ENCODE data around the gene NPTX1.

Gene NPTX1

GRCh38 chr17:80426671-80427326 lies 49.6 kb downstream of the NPTX1 start:
- TF ChIP-seq SPI1 (IDR thresholded peaks at IDR 0.05; ENCODE audit: low read depth, low read length) (no peak), POU2F2 (IDR thresholded peaks at IDR 0.05; ENCODE audit: low read depth, low read length) (no peak), POLR2AphosphoS5 (IDR thresholded peaks at IDR 0.05; ENCODE audit: low read depth, low read length) (no peak), PAX5 (IDR thresholded peaks at IDR 0.05; ENCODE audit: insufficient read depth, low read length, severe bottlenecking) (no peak), POLR2A (IDR thresholded peaks at IDR 0.05; ENCODE audit: low read depth, low read length) (no peak), TAF1 (IDR thresholded peaks at IDR 0.05; ENCODE audit: low read depth, low read length) (no peak)
- FAIRE-seq = peak; percentile 99
- peak; percentile 99 for DNase-seq (ENCODE audit: insufficient read length, low spot score)

- TF ChIP-seq POLR2A (IDR thresholded peaks at IDR 0.05; ENCODE audit: low read depth, low read length) (no peak), SPI1 (IDR thresholded peaks at IDR 0.05; ENCODE audit: low read depth, low read length) (no peak), TAF1 (IDR thresholded peaks at IDR 0.05; ENCODE audit: low read depth, low read length) (no peak), POU2F2 (IDR thresholded peaks at IDR 0.05; ENCODE audit: low read depth, low read length) (no peak), POLR2AphosphoS5 (IDR thresholded peaks at IDR 0.05; ENCODE audit: low read depth, low read length) (no peak), PAX5 (IDR thresholded peaks at IDR 0.05; ENCODE audit: insufficient read depth, low read length, severe bottlenecking) (no peak)
- DNase-seq (ENCODE audit: insufficient read length, low spot score) (no peak), FAIRE-seq (no peak)
Measured at GRCh38 chr17:80425835-80426426, 50.5 kb downstream of the NPTX1 start.

- TF ChIP-seq SPI1 (IDR thresholded peaks at IDR 0.05; ENCODE audit: low read depth, low read length) (no peak), POLR2AphosphoS5 (IDR thresholded peaks at IDR 0.05; ENCODE audit: low read depth, low read length) (no peak), PAX5 (IDR thresholded peaks at IDR 0.05; ENCODE audit: insufficient read depth, low read length, severe bottlenecking) (no peak), POLR2A (IDR thresholded peaks at IDR 0.05; ENCODE audit: low read depth, low read length) (no peak), TAF1 (IDR thresholded peaks at IDR 0.05; ENCODE audit: low read depth, low read length) (no peak), POU2F2 (IDR thresholded peaks at IDR 0.05; ENCODE audit: low read depth, low read length) (no peak)
- peak; percentile 43 for DNase-seq (ENCODE audit: insufficient read length, low spot score)
- FAIRE-seq = no peak
Measured at GRCh38 chr17:80424878-80425765, 51.3 kb downstream of the NPTX1 start.

DNA sequence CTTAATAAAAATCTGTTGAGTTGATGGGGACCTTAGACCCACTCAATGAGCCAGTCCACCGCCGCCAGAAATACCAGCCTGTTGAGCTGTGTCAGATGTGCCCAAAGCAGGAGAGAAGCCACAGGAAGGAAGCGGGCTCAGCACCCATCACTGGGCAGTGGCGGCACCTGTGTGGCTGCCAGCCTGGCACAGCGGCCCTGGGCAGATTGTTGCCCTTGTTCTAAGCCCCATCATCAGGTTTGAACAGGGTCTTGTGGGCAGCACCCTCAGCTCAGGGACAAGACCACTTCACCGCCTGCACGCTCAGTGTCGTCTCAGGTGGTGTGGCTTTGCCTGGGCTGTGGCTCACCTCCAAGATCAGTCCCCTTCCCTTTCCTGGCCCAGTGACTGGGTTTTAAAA lies 52.1 kb downstream of the NPTX1 start:
- TF ChIP-seq POU2F2 (IDR thresholded peaks at IDR 0.05; ENCODE audit: low read depth, low read length) (no peak), PAX5 (IDR thresholded peaks at IDR 0.05; ENCODE audit: insufficient read depth, low read length, severe bottlenecking) (no peak), SPI1 (IDR thresholded peaks at IDR 0.05; ENCODE audit: low read depth, low read length) (no peak), POLR2AphosphoS5 (IDR thresholded peaks at IDR 0.05; ENCODE audit: low read depth, low read length) (no peak), POLR2A (IDR thresholded peaks at IDR 0.05; ENCODE audit: low read depth, low read length) (no peak)
- DNase-seq (ENCODE audit: insufficient read length, low spot score) (no peak), FAIRE-seq (no peak)

DNA sequence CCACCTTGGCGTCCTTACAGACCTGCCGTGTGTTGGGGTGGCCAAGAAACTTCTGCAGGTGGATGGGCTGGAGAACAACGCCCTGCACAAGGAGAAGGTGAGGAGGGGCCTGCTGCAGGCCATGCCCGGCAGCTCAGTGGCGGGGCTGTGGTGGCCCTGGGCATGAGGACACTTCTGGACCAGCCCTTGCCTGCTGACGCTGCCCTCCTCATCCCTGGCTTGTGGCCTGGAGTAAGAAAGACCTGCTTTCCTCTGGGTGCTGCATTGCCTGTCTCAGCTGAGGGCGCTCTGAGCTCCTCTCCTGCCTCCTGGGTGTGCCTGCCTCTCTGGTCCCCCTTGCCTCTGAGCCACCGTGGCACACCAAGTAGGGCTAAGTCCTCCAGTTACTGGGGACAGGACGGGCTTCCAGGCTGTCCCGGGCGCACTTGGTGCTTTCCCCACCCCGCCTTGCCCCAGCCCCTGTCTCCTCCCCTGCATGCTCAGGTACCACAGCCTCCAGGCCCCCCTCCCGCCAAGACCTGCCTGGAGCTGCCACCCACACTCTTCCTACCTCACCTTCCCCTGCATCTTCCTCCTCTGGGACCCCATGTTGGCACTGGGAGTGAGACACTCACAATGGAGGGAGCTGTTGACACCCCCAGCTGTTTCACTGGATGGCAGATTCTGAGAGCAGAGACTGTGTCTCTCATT lies 52.7 kb downstream of the NPTX1 start:
- TF ChIP-seq SPI1 (IDR thresholded peaks at IDR 0.05; ENCODE audit: low read depth, low read length) (no peak), PAX5 (IDR thresholded peaks at IDR 0.05; ENCODE audit: insufficient read depth, low read length, severe bottlenecking) (no peak), POLR2AphosphoS5 (IDR thresholded peaks at IDR 0.05; ENCODE audit: low read depth, low read length) (no peak), POLR2A (IDR thresholded peaks at IDR 0.05; ENCODE audit: low read depth, low read length) (no peak), TAF1 (IDR thresholded peaks at IDR 0.05; ENCODE audit: low read depth, low read length) (no peak), POU2F2 (IDR thresholded peaks at IDR 0.05; ENCODE audit: low read depth, low read length) (no peak)
- FAIRE-seq (no peak), DNase-seq (ENCODE audit: insufficient read length, low spot score) (peak; percentile 14)

GRCh38 chr17:80422981-80423380 lies 53.4 kb downstream of the NPTX1 start:
- FAIRE-seq (no peak), DNase-seq (ENCODE audit: insufficient read length, low spot score) (peak; percentile 5)
- no peak for TF ChIP-seq PAX5 (IDR thresholded peaks at IDR 0.05; ENCODE audit: insufficient read depth, low read length, severe bottlenecking)

DNA sequence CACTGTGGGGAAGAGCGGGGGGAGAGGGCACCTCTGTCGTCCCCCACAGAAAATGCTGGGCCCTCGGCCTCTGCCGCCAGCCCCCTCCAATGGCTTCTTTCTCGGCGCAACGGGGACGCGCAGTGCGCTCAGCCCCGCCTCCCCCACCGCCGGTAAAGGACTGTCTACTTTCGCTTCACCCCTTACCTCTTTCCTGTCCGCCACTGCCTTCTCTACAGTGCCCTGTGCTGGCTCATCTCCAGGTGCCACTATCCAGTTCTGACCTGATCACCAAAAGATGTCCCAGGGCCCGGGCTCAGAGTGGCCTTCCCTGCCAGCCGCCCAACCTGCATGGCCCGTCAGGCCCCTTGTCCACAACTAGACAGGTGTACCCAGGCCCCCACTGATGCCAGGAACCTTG lies 54.1 kb downstream of the NPTX1 start:
- no peak for FAIRE-seq
- no peak for TF ChIP-seq SPI1 (IDR thresholded peaks at IDR 0.05; ENCODE audit: low read depth, low read length)
- TF ChIP-seq POLR2AphosphoS5 (IDR thresholded peaks at IDR 0.05; ENCODE audit: low read depth, low read length) = no peak
- no peak for TF ChIP-seq TAF1 (IDR thresholded peaks at IDR 0.05; ENCODE audit: low read depth, low read length)
- no peak for TF ChIP-seq POU2F2 (IDR thresholded peaks at IDR 0.05; ENCODE audit: low read depth, low read length)
- peak; percentile 5 for DNase-seq (ENCODE audit: insufficient read length, low spot score)

GRCh38 chr17:80421381-80422090 lies 54.9 kb downstream of the NPTX1 start:
- DNase-seq (ENCODE audit: insufficient read length, low spot score) = peak; percentile 7
- FAIRE-seq = no peak
- TF ChIP-seq TAF1 (IDR thresholded peaks at IDR 0.05; ENCODE audit: low read depth, low read length) = no peak
- TF ChIP-seq POLR2AphosphoS5 (IDR thresholded peaks at IDR 0.05; ENCODE audit: low read depth, low read length) = no peak
- no peak for TF ChIP-seq POLR2A (IDR thresholded peaks at IDR 0.05; ENCODE audit: low read depth, low read length)
- no peak for TF ChIP-seq SPI1 (IDR thresholded peaks at IDR 0.05; ENCODE audit: low read depth, low read length)
- TF ChIP-seq POU2F2 (IDR thresholded peaks at IDR 0.05; ENCODE audit: low read depth, low read length) = no peak
- TF ChIP-seq PAX5 (IDR thresholded peaks at IDR 0.05; ENCODE audit: insufficient read depth, low read length, severe bottlenecking) = no peak

Data from GM12891 (cell line).